Esophagus (tissue), 2 donors: Measurements from ENCODE around the gene ANO4. TPM values are rescaled to one million over a fixed set of nuclear protein-coding genes. Genes with fewer than 3 reads are reported as not detected.

Experiments
- H3K27ac ChIP-seq, 2 donors: one replicate each; pipeline ENCODE4 v1.5.1; 2013; ENCODE audit warnings: low read depth in 2 of 2, mild to moderate bottlenecking in 2 of 2, inconsistent platforms in 1 of 2, low read length in 1 of 2, moderate library complexity in 1 of 2
- H3K27me3 ChIP-seq, 2 donors: one replicate each; pipeline ENCODE4 v1.6.1; 2013; ENCODE audit warnings: low read length in 2 of 2, control low read depth in 1 of 2, mild to moderate bottlenecking in 1 of 2; ENCODE audit not compliant: insufficient read depth in 2 of 2, control insufficient read depth in 1 of 2
- H3K36me3 ChIP-seq, 2 donors: one replicate each; pipeline ENCODE4 v1.6.1; 2013; ENCODE audit warnings: low read length in 1 of 2; ENCODE audit not compliant: control insufficient read depth in 2 of 2, insufficient read depth in 2 of 2
- H3K4me1 ChIP-seq, 2 donors: one replicate each; pipeline ENCODE4 v1.6.1; 2013; ENCODE audit warnings: low read length in 1 of 2; ENCODE audit not compliant: control insufficient read depth in 2 of 2, insufficient read depth in 2 of 2
- H3K4me3 ChIP-seq, 2 donors: one replicate each; pipeline ENCODE4 v1.5.1; 2013; ENCODE audit warnings: low read length in 2 of 2, mild to moderate bottlenecking in 2 of 2, low read depth in 1 of 2, moderate library complexity in 1 of 2
- H3K9me3 ChIP-seq, 2 donors: one replicate each; pipeline ENCODE4 v1.6.1; 2013; ENCODE audit warnings: mild to moderate bottlenecking in 2 of 2, low read depth in 1 of 2, low read length in 1 of 2, moderate library complexity in 1 of 2; ENCODE audit not compliant: control insufficient read depth in 2 of 2, insufficient read depth in 1 of 2
- WGBS, 2 donors: extraction: QIAGEN DNeasy Blood & Tissue Kit; methylation state at CpG; one replicate each; pipeline ENCODE4 v1.1.7; 2013; 5-methylcytosine and 5-hydroxymethylcytosine counted together
- polyA plus RNA-seq, 2 donors: library from polyadenylated mRNA; stranded (reverse); fragments of 200-250 nt; gene quantifications; one replicate each; pipeline ENCODE4 v1.2.3, GENCODE V29; 2013
- donor health status: healthy with polysubstance abuse.
- donor health status: Bipolar disorder and iron deficiency.

The ANO4 gene
- polyA plus RNA-seq, 2 donors = 0.02 TPM; not detected in 1

DNA sequence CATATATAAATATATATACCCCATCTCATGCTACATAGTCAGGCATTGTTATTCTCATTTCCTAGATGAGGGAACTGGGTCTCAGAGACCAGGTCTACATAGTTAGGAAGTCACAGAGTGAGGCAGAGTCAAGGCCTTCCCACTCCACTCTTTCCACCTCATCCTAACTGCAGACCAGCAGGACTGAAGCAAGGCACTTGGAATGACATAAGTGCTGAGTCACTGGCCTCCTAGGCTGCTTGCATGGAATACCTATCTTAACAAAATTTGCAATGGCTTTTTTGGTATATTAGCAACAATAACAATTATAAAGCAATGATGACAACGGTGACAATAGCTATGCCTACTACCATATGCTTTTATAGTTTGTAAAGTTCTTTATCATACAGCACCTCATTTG is 5.4 kb upstream of the ANO4 start:
- WGBS, 2 donors = 91 to 95% methylated on average over 1 of the region's 1 CpG
- no peak overlapping the region for H3K27ac ChIP-seq
- no peaks in the 10 kb centered on the region for H3K4me1 ChIP-seq
- H3K27me3 ChIP-seq = no peaks in the 10 kb centered on the region
- no peak overlapping the region for H3K4me3 ChIP-seq
- no peaks in the 10 kb centered on the region for H3K36me3 ChIP-seq
- no peaks in the 10 kb centered on the region for H3K9me3 ChIP-seq

DNA sequence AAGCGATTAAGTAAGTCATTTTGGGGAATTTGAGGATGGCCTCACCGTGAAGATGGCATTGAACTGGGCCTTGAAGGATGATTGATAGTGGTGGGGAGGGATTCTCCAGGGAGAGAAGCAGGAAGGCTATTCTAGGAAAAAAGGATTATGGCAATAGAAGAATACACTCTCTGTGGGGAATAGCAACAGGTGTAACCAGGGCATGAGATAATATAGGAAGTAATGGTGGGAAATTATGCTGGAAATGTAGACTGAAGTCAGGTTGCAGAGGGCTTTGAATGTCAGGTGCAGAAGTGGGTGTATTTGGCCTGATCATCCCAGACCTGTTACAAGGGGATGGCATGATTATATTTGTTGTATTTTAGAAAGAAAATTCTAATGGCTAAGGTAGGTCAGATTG is 4.6 kb upstream of the ANO4 start:
- WGBS, 2 donors = 71 to 76% methylated on average over 2 of the region's 2 CpGs
- no peaks in the 10 kb centered on the region for H3K4me1 ChIP-seq
- no peaks in the 10 kb centered on the region for H3K27me3 ChIP-seq
- no peak overlapping the region for H3K4me3 ChIP-seq
- H3K27ac ChIP-seq = no peak overlapping the region
- H3K9me3 ChIP-seq = no peaks in the 10 kb centered on the region
- no peaks in the 10 kb centered on the region for H3K36me3 ChIP-seq

DNA sequence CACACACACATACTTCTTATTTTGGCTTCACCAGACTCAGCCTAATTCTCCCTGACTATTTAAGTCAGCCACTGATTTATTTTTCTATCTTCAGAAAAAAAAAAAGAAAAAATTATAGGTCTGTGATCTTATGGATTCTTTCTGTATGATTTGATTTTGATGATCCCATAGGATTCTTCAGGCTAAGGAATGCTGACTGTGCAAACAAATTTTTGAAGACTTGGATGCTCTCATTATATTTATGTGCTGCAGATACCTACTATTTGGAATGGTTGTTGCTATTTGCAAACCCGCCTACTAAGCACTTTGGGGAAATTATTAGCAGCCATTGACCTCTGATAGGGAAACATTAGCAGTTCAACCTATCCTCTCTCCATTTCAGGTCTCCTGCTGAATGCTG is 4.0 kb upstream of the ANO4 start:
- Histone ChIP-seq H3K9me3 (no peaks in the 10 kb centered on the region), H3K27ac (no peak overlapping the region), H3K36me3 (no peaks in the 10 kb centered on the region), H3K4me1 (no peaks in the 10 kb centered on the region), H3K4me3 (no peak overlapping the region), H3K27me3 (no peaks in the 10 kb centered on the region)
- 84 to 85% methylated on average over 1 of the region's 1 CpG for WGBS, 2 donors

DNA sequence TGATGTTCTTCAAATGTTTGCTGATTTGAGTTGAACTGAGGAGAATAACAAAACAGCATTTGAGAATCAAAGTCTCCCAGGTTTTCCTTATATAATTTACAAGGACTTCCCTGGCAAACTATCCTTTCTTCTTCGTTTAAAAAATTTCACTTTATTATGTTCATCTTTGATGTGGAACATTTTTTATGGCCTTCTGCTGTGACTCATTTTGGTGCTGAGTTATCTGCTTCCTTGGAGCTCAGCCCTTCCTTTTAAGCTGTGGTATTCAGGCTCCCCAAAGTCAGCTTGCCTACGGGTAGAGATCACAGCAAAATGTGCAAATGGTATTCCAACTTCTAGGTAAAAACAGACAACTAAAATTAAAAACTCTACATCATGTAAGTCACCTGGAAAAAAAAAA is 1.4 kb upstream of the ANO4 start:
- no peaks in the 10 kb centered on the region for H3K4me1 ChIP-seq
- H3K36me3 ChIP-seq = no peaks in the 10 kb centered on the region
- H3K9me3 ChIP-seq = no peaks in the 10 kb centered on the region
- no peaks in the 10 kb centered on the region for H3K27me3 ChIP-seq
- H3K27ac ChIP-seq = no peak overlapping the region
- no peak overlapping the region for H3K4me3 ChIP-seq
- WGBS, 2 donors = 35 to 36% methylated on average over 2 of the region's 2 CpGs

DNA sequence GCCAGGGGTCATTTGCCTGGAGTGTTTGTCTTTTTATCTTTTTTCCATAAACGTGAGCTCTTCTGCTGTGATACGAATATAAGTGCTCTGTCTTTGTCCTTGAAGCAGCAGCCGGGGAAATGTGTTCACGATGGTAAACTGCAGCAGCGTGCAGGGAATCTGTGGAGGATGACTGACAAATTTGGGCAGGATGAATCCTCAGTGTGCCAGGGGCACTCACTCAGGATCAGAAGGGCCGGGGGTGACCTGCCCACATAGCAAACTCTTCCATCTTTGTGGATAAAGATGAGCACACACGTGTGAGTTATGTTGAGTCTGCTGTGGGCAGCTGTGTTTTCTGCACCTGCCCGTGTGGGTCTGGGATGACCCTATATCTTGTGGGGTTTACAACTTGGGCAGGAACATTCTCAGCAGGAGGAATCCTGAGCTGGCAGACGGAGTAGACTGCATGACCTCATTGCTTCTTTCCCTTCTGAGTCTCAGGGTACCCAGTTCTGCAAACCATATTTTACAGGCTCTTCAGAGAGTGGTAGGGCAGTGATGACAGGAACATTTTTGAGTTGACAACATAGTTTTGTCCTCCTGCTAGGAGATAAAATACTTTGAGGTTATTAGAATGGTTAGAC is 711 bp downstream of the ANO4 start:
- Histone ChIP-seq H3K36me3 (no peaks in the 10 kb centered on the region), H3K9me3 (no peaks in the 10 kb centered on the region), H3K27me3 (peaks cover 0 to 2% of the 10 kb centered on the region in 2 donors), H3K4me3 (no peak overlapping the region), H3K4me1 (no peaks in the 10 kb centered on the region), H3K27ac (no peak overlapping the region)
- 36 to 37% methylated on average over 9 of the region's 9 CpGs for WGBS, 2 donors

DNA sequence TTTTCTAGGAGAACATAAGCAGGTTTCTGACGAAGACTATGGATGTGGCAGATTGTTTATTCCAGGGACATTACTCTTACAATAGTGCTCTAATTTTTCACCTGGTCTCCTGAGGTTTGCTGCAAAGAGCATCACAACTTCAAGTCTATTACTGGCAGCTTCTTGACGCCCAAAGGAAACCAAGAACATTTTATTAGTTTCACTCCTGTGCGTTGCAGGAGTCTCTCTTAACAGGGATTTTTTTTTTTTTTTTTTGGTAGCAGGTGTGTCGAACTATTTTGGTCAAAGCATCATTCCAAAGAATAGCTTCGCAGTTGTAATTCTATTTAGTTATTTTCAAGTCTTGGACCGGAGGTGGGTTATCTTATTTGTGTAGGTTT is 1.2 kb downstream of the ANO4 start:
- H3K27me3 ChIP-seq = peaks cover 0 to 2% of the 10 kb centered on the region in 2 donors
- no peaks in the 10 kb centered on the region for H3K9me3 ChIP-seq
- H3K4me1 ChIP-seq = no peaks in the 10 kb centered on the region
- no peaks in the 10 kb centered on the region for H3K36me3 ChIP-seq
- whole genome bisulfite sequencing, 2 donors = 70 to 74% methylated on average over 6 of the region's 6 CpGs
- H3K4me3 ChIP-seq = no peak overlapping the region
- no peak overlapping the region for H3K27ac ChIP-seq

DNA sequence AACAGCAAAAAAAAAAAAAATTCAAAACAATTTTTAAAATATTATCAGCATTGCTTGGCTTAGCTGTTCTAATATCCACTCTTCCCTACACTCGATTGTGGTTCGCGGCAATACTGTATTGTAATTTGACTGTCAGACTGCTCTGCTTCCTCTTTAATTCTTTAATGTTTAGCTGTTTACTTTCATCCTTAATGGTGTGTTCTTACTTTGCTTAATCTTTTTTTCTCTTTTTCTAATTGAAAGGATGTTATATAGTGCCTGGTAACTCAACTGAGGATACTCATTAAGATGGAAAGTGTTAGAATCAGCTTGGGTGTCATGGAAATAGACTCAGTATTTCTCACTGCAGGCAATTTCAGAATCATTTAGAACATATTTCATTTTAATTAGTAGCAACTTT is 2.0 kb downstream of the ANO4 start:
- Histone ChIP-seq H3K4me1 (no peaks in the 10 kb centered on the region), H3K9me3 (no peaks in the 10 kb centered on the region), H3K36me3 (no peaks in the 10 kb centered on the region), H3K27me3 (peaks cover 0 to 2% of the 10 kb centered on the region in 2 donors), H3K4me3 (no peak overlapping the region), H3K27ac (no peak overlapping the region)
- 77 to 85% methylated on average over 3 of the region's 3 CpGs for WGBS, 2 donors

DNA sequence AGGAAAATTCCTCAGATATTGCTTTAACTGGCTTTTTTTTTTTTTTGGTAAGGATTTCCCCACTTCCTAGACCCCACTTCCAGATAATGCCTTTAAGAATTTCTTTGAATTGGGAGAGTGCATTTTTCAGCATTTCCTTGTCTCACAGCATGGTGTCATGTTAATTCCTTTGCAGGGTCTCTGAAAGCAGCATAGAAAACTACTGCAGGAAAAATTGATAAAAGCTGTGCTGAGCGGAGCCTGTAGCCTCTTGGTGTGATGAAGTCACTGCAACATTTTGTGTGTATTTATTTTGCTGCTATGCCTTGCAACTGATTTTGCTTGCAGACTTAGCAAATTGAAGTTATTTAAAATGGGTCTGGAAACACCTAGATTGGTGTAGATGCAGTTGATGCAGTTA is 2.7 kb downstream of the ANO4 start:
- no peaks in the 10 kb centered on the region for H3K36me3 ChIP-seq
- H3K9me3 ChIP-seq = no peaks in the 10 kb centered on the region
- H3K27ac ChIP-seq = no peak overlapping the region
- 61 to 79% methylated on average over 1 of the region's 1 CpG for WGBS, 2 donors
- peaks cover 0 to 2% of the 10 kb centered on the region in 2 donors for H3K27me3 ChIP-seq
- no peaks in the 10 kb centered on the region for H3K4me1 ChIP-seq
- H3K4me3 ChIP-seq = no peak overlapping the region

DNA sequence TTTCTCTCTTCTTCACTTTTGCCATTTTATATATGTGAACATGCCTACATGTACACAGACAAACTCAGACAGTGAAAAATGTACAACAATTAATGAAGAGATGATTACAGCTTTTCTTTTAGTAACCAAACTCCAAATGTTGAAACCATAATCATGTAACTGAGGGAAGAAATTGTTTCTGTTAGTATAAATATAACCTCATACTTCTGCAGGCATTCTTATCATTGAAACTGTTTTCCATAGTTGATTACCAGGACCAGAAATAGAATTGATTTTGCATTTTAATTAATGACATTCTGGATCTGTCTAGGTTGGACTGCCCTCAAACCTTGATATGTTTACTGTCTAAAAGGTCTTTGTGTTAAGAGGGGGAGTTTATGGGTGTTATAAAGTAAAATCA is 3.2 kb downstream of the ANO4 start:
- Histone ChIP-seq H3K27me3 (peaks cover 0 to 2% of the 10 kb centered on the region in 2 donors), H3K27ac (no peak overlapping the region), H3K36me3 (no peaks in the 10 kb centered on the region), H3K4me3 (no peak overlapping the region), H3K9me3 (no peaks in the 10 kb centered on the region), H3K4me1 (no peaks in the 10 kb centered on the region)

DNA sequence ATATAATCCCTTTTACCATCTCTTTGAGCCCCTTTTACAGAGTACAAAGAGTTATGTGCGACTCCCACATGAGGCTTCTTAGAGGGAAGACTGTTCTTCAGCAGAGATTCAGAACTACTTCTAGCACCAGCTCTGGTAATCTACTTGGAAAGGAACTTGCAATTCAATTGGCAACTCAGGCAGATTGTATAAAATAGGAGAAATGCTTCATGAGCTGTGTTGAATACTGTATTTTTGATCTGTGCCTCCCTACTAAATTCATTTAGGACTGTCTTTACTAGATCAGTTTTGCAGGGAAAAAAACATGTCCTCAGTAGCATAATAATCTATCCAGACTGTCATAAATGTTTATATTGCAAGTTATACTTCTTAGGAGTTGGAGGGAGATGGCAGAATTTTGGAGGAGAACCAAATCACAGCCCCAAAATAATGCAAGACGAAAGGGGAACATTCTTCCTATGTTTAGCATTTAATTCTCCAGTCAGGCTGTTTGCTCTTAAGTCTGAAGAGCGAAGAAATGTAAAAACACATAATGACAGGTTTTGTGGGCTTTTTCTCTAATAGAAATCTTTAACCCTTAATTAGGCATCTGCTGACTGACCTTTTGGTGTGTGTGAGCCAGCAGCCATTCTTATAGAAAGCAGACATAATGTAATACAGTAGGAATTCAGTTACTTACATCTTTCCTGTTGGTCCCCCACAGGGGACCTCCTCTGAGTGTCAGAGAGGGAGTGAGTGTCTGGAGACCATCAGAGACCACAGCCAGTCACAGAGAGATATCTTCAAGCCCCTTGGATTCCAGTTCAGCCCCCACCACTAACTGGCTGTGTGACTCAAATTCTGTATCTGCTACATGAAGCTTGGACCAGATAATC is 3.9 kb downstream of the ANO4 start:
- H3K27ac ChIP-seq = no peak overlapping the region
- peaks cover 0 to 2% of the 10 kb centered on the region in 2 donors for H3K27me3 ChIP-seq
- WGBS, 2 donors = 53 to 54% methylated on average over 3 of the region's 3 CpGs
- no peaks in the 10 kb centered on the region for H3K4me1 ChIP-seq
- no peaks in the 10 kb centered on the region for H3K36me3 ChIP-seq
- H3K9me3 ChIP-seq = no peaks in the 10 kb centered on the region
- no peak overlapping the region for H3K4me3 ChIP-seq
